ENCODE data around the gene AGL.

AGL gene

DNA sequence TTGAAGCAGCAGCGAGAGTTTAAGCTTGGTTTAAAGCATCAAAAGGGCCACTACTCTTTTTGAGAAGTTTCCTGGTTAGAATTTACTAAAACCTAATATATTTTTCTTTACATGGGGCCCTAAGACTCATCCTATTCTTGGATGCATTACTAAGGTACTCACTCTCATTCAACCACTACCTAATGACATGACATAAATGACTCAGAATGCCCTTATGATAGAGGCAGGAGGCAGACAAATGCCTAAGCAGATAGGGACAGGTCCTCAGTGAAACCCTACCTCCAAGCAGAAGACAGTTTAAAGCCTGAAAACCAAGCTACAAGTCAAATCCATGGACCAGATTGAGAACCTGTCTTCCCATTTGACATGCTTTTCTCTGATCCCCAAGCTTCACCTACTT lies 85.4 kb downstream of the AGL start:
- DNase-seq (ENCODE audit: low read depth in 2 of 2), result no peak

DNA sequence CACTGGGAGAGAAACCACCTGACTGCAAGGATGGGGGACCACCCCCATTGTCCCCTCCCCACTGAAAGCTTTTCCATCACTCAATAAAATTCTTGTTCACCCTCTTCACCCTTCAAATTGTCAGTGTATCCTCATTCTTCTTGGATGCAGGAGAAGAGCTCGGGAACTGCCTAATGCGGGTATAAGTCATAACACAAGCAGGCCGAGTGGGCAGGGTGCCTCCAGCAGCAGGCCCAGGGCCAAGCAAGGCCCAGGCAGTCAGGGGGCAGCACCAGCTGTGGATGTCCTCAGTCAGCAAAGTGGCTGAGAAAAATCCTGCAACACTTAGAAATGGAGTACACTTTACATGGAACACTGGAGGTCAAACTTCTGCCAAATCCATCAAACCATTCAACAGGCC lies 85.9 kb downstream of the AGL start:
- DNase-seq (ENCODE audit: low read depth in 2 of 2), result no peak
- TF ChIP-seq, protein P1, sequence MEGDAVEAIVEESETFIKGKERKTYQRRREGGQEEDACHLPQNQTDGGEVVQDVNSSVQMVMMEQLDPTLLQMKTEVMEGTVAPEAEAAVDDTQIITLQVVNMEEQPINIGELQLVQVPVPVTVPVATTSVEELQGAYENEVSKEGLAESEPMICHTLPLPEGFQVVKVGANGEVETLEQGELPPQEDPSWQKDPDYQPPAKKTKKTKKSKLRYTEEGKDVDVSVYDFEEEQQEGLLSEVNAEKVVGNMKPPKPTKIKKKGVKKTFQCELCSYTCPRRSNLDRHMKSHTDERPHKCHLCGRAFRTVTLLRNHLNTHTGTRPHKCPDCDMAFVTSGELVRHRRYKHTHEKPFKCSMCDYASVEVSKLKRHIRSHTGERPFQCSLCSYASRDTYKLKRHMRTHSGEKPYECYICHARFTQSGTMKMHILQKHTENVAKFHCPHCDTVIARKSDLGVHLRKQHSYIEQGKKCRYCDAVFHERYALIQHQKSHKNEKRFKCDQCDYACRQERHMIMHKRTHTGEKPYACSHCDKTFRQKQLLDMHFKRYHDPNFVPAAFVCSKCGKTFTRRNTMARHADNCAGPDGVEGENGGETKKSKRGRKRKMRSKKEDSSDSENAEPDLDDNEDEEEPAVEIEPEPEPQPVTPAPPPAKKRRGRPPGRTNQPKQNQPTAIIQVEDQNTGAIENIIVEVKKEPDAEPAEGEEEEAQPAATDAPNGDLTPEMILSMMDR (IDR thresholded peaks at IDR 0.05; ENCODE audit: low read depth, low read length), result no peak
- H3K4me3 ChIP-seq (replicated peaks in 1 of 2; ENCODE audit: low read depth in 2 of 2, low read length in 2 of 2), result no peak overlapping the region

More for the DNA sequence above, 85.4 kb downstream of the AGL start:
- TF ChIP-seq, protein P1 (IDR thresholded peaks at IDR 0.05; ENCODE audit: low read depth, low read length), result no peak
- no peak overlapping the region for H3K4me3 ChIP-seq (replicated peaks in 1 of 2; ENCODE audit: low read depth in 2 of 2, low read length in 2 of 2)

DNA sequence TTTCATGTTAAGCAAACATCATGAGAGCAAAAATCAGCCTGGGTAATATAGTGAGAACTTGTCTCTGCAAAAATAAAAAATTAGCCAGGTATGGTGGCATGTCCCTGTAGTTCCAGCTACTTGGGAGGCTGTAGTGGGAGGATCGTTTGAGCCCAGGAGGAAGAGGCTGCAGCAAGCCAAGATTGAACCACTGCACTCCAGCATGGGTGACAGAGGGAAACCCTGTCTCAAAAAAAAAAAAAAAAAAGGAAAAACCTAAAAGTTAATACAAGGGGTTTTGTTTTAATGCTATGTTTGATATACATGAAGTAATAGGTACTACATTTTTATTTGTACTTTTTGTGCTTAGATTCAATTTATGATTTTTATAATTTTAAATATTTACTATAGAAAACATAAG lies 92.6 kb downstream of the AGL start:
- no peak for DNase-seq (ENCODE audit: low read depth in 2 of 2)
- no peak overlapping the region for H3K4me3 ChIP-seq (replicated peaks in 1 of 2; ENCODE audit: low read depth in 2 of 2, low read length in 2 of 2)
- TF ChIP-seq, protein P1 (IDR thresholded peaks at IDR 0.05; ENCODE audit: low read depth, low read length), result no peak

DNA sequence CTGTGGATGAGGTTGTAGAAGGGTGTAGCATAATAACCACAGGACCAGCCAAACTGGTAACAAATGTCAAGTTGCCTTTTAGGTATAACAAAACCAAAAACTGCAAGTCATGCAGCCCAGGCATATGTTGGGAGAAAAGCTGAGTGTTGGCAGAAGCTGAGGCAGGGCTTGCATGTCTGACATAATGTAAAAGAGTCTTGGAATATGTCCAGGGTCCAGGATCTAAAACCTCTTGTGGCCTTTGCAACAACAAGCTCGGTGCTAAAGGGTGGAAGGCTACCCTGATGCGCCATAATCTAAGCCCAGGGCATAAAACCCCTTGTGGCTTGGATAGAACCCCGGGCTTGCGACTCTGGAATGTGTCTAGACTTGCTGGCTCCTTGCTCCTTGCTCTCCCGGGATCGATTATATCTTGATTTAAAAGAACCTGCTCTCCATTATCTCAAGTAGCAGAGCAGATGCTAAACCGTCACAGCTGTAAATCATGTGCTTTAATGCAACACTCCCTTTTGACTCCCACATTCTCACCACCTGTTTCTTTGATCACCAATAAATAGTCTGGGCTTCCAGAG lies 93.1 kb downstream of the AGL start:
- DNase-seq (ENCODE audit: low read depth in 2 of 2), result peak; percentile 75 to 85
- no peak overlapping the region for H3K4me3 ChIP-seq (replicated peaks in 1 of 2; ENCODE audit: low read depth in 2 of 2, low read length in 2 of 2)
- TF ChIP-seq, protein P1 (IDR thresholded peaks at IDR 0.05; ENCODE audit: low read depth, low read length), result no peak

DNA sequence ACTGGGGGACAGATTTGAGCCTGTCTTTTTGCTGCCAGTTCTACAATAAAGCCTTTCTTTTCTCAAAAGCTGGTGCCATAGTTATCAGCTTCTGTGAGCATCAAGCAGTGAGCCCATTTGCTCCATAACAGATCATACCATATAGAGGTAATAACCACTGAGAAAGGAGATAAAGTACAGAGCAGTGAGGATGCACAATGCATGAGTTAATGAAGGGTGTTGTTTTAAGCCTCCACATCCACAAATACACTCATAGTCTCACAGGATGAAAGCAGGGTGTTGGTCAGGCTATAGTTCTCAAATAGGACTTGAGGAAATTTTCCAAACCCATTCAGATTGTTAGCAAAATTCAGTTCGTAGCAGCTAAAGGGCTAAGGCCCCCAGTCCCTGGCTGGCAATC lies 94.0 kb downstream of the AGL start:
- DNase-seq (ENCODE audit: low read depth in 2 of 2), result no peak
- no peak overlapping the region for H3K4me3 ChIP-seq (replicated peaks in 1 of 2; ENCODE audit: low read depth in 2 of 2, low read length in 2 of 2)
- TF ChIP-seq, protein P1 (IDR thresholded peaks at IDR 0.05; ENCODE audit: low read depth, low read length), result no peak

DNA sequence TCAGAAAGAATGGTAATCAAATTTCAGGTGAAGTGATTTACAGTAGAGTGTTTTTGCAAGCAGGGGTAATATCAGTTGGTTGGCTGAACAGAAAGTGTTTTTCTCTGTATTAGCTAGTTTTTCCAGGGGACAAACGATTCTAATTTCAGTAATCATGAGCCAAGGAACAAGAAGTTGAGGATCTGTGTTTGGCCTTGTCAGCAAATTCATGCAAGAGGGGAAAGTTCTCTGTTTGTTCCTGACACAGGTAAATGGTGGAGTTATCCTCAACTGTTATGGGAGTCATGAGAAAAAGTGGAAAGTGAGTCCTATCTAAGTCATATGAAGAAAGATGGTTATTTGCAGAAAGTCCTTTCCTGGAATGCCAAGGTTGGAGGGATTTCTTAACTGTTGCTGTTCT lies 95.0 kb downstream of the AGL start:
- TF ChIP-seq, protein P1 (IDR thresholded peaks at IDR 0.05; ENCODE audit: low read depth, low read length), result no peak
- DNase-seq (ENCODE audit: low read depth in 2 of 2), result no peak
- H3K4me3 ChIP-seq (replicated peaks in 1 of 2; ENCODE audit: low read depth in 2 of 2, low read length in 2 of 2), result no peak overlapping the region

DNA sequence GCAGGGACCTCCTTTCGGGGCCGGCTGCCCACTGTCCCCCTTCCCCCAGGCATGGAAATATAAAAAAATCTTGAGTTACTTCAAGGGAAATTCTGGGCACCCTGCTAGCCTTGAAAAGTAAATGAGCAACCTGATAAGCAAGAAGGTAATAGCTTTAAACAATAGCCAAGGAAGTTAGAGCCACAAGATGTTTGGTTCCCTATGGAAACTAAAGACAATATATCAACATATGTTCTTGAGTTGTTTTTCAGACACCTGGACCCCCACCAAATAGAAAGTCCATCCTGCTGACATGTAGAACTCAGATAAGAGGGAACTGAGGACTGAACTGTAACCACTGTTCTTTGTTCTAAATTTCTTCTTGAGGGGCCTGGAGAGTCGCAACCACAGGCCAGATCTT lies 100.3 kb downstream of the AGL start:
- no peak for DNase-seq (ENCODE audit: low read depth in 2 of 2)
- TF ChIP-seq, protein P1 (IDR thresholded peaks at IDR 0.05; ENCODE audit: low read depth, low read length), result no peak

More for the DNA sequence above, 100.3 kb downstream of the AGL start:
- no peak overlapping the region for H3K4me3 ChIP-seq (replicated peaks in 1 of 2; ENCODE audit: low read depth in 2 of 2, low read length in 2 of 2)

Measured in cardiac fibroblast (primary cell).